Measurements from ENCODE around the gene PLSCR1. TPM values are rescaled to one million over a fixed set of nuclear protein-coding genes. Genes with fewer than 3 reads are reported as not detected.

The PLSCR1 gene
- total and polyA plus RNA-seq, 9 of the 15 experiments (the other 6 are each of a cell fraction or from before 2014, with no cell fraction given), result 40.6 to 122 (median 69.1) TPM

DNA sequence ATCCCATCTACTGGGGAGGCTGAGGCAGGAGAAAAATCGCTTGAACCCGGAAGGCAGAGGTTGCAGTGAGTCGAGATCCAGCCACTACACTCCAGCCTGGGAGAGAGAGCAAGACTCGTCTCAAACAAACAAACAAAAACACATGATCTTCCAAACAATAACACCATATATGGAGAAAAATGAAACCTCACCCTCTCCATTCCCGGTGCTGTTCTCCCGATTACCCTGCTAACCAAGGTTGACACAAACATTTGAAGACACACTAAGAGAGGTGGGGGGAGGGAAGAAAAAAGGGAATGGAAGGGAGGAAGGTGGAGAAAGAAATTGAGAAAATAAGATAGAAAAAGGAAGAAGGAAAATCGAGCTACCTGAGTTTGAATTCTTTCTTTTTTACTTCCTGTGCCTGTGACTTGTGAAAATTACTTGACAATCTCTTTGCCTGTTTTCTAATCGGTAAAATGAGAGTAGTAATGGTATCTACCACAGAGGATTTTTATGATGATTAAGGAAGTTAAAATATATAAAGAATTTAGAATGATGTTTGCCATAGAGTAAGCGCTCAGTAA, 73.9 kb downstream of the PLSCR1 start (continued):
- TF ChIP-seq, protein P1, sequence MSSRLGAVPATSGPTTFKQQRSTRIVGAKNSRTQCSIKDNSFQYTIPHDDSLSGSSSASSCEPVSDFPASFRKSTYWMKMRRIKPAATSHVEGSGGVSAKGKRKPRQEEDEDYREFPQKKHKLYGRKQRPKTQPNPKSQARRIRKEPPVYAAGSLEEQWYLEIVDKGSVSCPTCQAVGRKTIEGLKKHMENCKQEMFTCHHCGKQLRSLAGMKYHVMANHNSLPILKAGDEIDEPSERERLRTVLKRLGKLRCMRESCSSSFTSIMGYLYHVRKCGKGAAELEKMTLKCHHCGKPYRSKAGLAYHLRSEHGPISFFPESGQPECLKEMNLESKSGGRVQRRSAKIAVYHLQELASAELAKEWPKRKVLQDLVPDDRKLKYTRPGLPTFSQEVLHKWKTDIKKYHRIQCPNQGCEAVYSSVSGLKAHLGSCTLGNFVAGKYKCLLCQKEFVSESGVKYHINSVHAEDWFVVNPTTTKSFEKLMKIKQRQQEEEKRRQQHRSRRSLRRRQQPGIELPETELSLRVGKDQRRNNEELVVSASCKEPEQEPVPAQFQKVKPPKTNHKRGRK (tag; IDR thresholded peaks at IDR 0.05), result 0 out of 2 replicates have a peak, but pooled peaks have one; percentile 23
- TF ChIP-seq NEUROD1 (IDR thresholded peaks at IDR 0.05; ENCODE audit: borderline replicate concordance, low read depth, low read length, partially characterized antibody), result no peak
- TF ChIP-seq HDAC3 (IDR thresholded peaks at IDR 0.05; ENCODE audit: borderline replicate concordance, partially characterized antibody), result no peak
- TF ChIP-seq YBX1 (IDR thresholded peaks at IDR 0.05), result no peak
- TF ChIP-seq EWSR1 (IDR thresholded peaks at IDR 0.05; ENCODE audit: borderline replicate concordance, low read depth, partially characterized antibody), result no peak
- 0 out of 2 replicates have a peak, but pooled peaks have one; percentile 19 for TF ChIP-seq EP400 (IDR thresholded peaks at IDR 0.05)
- TF ChIP-seq RBM17 (IDR thresholded peaks at IDR 0.05; ENCODE audit: borderline replicate concordance, low read depth, low read length), result no peak
- no peak for TF ChIP-seq NCOA1 (IDR thresholded peaks at IDR 0.05; ENCODE audit: low read depth)
- TF ChIP-seq, protein P2, sequence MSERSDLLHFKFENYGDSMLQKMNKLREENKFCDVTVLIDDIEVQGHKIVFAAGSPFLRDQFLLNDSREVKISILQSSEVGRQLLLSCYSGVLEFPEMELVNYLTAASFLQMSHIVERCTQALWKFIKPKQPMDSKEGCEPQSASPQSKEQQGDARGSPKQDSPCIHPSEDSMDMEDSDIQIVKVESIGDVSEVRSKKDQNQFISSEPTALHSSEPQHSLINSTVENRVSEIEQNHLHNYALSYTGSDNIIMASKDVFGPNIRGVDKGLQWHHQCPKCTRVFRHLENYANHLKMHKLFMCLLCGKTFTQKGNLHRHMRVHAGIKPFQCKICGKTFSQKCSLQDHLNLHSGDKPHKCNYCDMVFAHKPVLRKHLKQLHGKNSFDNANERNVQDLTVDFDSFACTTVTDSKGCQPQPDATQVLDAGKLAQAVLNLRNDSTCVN (CRISPR knock-in tag; IDR thresholded peaks at IDR 0.05), result peak; percentile 48; the same call in 1 of the 2 replicates
- no peak for TF ChIP-seq OTX1 (CRISPR knock-in tag; IDR thresholded peaks at IDR 0.05)
- TF ChIP-seq ZNF133 (CRISPR knock-in tag; IDR thresholded peaks at IDR 0.05), result no peak
- TF ChIP-seq SRF (CRISPR knock-in tag; IDR thresholded peaks at IDR 0.05), result peak in 1 of 2 experiments; percentile 87; a peak in 2 of 4 replicates
- TF ChIP-seq, protein P3, sequence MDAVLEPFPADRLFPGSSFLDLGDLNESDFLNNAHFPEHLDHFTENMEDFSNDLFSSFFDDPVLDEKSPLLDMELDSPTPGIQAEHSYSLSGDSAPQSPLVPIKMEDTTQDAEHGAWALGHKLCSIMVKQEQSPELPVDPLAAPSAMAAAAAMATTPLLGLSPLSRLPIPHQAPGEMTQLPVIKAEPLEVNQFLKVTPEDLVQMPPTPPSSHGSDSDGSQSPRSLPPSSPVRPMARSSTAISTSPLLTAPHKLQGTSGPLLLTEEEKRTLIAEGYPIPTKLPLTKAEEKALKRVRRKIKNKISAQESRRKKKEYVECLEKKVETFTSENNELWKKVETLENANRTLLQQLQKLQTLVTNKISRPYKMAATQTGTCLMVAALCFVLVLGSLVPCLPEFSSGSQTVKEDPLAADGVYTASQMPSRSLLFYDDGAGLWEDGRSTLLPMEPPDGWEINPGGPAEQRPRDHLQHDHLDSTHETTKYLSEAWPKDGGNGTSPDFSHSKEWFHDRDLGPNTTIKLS (IDR thresholded peaks at IDR 0.05; ENCODE audit: borderline replicate concordance, low read depth), result no peak
- TF ChIP-seq ZNF124 (CRISPR knock-in tag; IDR thresholded peaks at IDR 0.05), result no peak
- no peak for TF ChIP-seq ARID1B (IDR thresholded peaks at IDR 0.05)
- TF ChIP-seq DEAF1 (CRISPR knock-in tag; IDR thresholded peaks at IDR 0.05), result no peak
- no peak for TF ChIP-seq HNRNPUL1 (IDR thresholded peaks at IDR 0.05; ENCODE audit: low read length)

Measured in K562 (cell line).